GDM1 (cell line): ENCODE data around the gene TMOD4.

Source experiments
- DNase-seq: peaks from one replicate; lab custom pipeline; 2025; lab: John Stamatoyannopoulos, UW

The TMOD4 gene

GRCh38 chr1:151142411-151143056 lies 33.2 kb downstream of the TMOD4 start:
- no peak for DNase-seq

- DNase-seq: no peak
These were observed 38.0 kb downstream of the TMOD4 start for GRCh38 chr1:151137789-151138188.

- DNase-seq: no peak
These were observed 40.1 kb downstream of the TMOD4 start for GRCh38 chr1:151135433-151136385.

- no peak for DNase-seq
These were observed 40.8 kb downstream of the TMOD4 start for GRCh38 chr1:151134991-151135390.

- DNase-seq: no peak
These were observed 41.4 kb downstream of the TMOD4 start for GRCh38 chr1:151134396-151134795.

- no peak for DNase-seq
These were observed 42.6 kb downstream of the TMOD4 start for GRCh38 chr1:151133018-151133806.

GRCh38 chr1:151132335-151133017 lies 43.3 kb downstream of the TMOD4 start:
- no peak for DNase-seq

GRCh38 chr1:151131701-151132334 lies 44.0 kb downstream of the TMOD4 start:
- no peak for DNase-seq

- DNase-seq: no peak
These were observed 44.7 kb downstream of the TMOD4 start for GRCh38 chr1:151130987-151131586.

GRCh38 chr1:151128800-151129199 lies 47.0 kb downstream of the TMOD4 start:
- DNase-seq: no peak

- no peak for DNase-seq
These were observed 50.9 kb downstream of the TMOD4 start for GRCh38 chr1:151124763-151125403.
